Ishikawa (cell line): ENCODE results near the gene SHF.

Source experiments
- EP300 ChIP-seq: IDR thresholded peaks from 2 replicates; pipeline ENCODE4 v1.6.1; 2012; ENCODE audit warnings: borderline replicate concordance
- TAF1 ChIP-seq: IDR thresholded peaks from 2 replicates; pipeline ENCODE4 v1.6.1; 2012; ENCODE audit warnings: low read depth, mild to moderate bottlenecking
- TCF12 ChIP-seq: IDR thresholded peaks from 2 replicates; pipeline ENCODE4 v1.6.1; 2012; ENCODE audit warnings: low read depth
- ZBTB7A ChIP-seq: IDR thresholded peaks from 2 replicates; pipeline ENCODE4 v1.6.1; 2012; ENCODE audit warnings: low read depth
- TF ChIP-seq, protein P1 (sequence below): IDR thresholded peaks from 2 replicates; pipeline ENCODE4 v1.6.1; 2012
- TF ChIP-seq, protein P2 (sequence below): IDR thresholded peaks from 2 replicates; pipeline ENCODE4 v1.6.1; 2012; ENCODE audit warnings: low read depth, mild to moderate bottlenecking

DNA sequence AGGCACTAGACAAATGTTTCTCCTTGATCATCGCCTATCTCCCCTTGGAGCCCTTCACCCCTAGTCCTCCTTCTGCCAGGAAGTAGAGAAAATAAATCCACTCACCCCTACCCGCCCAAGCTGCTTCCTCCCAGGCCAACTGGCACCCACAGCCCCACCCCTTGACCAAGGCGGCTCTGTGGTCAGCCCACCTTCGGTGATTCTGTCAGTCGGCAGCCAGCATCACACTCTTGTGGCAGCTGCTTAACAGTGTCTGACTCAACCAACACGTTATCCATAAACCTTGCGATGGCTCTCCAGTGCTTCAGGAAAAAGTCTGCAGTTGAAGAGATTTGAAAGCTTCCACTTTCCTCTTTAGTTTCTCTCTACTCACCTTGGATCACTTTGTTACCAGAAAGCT, 7.6 kb downstream of the SHF start:
- no peak for TF ChIP-seq TCF12
- TF ChIP-seq, protein P1, sequence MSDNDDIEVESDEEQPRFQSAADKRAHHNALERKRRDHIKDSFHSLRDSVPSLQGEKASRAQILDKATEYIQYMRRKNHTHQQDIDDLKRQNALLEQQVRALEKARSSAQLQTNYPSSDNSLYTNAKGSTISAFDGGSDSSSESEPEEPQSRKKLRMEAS = no peak
- no peak for TF ChIP-seq TAF1
- no peak for TF ChIP-seq EP300
- TF ChIP-seq, protein P2, sequence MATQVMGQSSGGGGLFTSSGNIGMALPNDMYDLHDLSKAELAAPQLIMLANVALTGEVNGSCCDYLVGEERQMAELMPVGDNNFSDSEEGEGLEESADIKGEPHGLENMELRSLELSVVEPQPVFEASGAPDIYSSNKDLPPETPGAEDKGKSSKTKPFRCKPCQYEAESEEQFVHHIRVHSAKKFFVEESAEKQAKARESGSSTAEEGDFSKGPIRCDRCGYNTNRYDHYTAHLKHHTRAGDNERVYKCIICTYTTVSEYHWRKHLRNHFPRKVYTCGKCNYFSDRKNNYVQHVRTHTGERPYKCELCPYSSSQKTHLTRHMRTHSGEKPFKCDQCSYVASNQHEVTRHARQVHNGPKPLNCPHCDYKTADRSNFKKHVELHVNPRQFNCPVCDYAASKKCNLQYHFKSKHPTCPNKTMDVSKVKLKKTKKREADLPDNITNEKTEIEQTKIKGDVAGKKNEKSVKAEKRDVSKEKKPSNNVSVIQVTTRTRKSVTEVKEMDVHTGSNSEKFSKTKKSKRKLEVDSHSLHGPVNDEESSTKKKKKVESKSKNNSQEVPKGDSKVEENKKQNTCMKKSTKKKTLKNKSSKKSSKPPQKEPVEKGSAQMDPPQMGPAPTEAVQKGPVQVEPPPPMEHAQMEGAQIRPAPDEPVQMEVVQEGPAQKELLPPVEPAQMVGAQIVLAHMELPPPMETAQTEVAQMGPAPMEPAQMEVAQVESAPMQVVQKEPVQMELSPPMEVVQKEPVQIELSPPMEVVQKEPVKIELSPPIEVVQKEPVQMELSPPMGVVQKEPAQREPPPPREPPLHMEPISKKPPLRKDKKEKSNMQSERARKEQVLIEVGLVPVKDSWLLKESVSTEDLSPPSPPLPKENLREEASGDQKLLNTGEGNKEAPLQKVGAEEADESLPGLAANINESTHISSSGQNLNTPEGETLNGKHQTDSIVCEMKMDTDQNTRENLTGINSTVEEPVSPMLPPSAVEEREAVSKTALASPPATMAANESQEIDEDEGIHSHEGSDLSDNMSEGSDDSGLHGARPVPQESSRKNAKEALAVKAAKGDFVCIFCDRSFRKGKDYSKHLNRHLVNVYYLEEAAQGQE = no peak
- no peak for TF ChIP-seq ZBTB7A
